SK-N-SH (cell line): ENCODE data around the gene ZNF674.
A peak's percentile ranks its signal among the peaks of the same experiment; 100 is the strongest.

Source experiments
- TF ChIP-seq, protein P1 (sequence below): fragments of 200-600 bp; sonication (generic); IDR thresholded peaks from 2 replicates; pipeline ENCODE4 v1.6.1; 2017; ENCODE audit warnings: antibody characterized with exemption, mild to moderate bottlenecking, moderate library complexity
- TF ChIP-seq, protein P2 (sequence below): IDR thresholded peaks from 2 replicates; pipeline ENCODE4; 2012

DNA sequence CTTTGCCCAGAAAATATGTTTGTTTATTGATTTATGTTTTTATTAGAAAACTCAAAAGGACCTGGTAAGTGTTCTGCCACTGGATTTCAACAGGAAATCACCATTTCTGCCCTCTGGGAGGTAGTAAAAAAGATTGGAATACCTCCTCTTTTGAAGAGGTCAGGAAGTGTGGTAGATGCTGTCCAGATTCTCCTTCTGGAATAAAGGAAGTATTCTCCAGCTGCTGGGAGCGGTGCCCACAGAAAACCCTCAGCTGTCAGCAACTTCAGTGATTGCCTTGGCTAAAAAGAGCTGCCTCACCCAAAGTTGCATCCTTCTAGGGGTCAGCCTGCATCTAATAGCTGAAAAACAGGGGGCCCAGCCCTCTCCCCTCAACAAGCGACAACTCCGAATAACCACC lies 13.8 kb upstream of the ZNF674 start:
- TF ChIP-seq, protein P1, sequence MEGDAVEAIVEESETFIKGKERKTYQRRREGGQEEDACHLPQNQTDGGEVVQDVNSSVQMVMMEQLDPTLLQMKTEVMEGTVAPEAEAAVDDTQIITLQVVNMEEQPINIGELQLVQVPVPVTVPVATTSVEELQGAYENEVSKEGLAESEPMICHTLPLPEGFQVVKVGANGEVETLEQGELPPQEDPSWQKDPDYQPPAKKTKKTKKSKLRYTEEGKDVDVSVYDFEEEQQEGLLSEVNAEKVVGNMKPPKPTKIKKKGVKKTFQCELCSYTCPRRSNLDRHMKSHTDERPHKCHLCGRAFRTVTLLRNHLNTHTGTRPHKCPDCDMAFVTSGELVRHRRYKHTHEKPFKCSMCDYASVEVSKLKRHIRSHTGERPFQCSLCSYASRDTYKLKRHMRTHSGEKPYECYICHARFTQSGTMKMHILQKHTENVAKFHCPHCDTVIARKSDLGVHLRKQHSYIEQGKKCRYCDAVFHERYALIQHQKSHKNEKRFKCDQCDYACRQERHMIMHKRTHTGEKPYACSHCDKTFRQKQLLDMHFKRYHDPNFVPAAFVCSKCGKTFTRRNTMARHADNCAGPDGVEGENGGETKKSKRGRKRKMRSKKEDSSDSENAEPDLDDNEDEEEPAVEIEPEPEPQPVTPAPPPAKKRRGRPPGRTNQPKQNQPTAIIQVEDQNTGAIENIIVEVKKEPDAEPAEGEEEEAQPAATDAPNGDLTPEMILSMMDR = no peak
- TF ChIP-seq, protein P2, sequence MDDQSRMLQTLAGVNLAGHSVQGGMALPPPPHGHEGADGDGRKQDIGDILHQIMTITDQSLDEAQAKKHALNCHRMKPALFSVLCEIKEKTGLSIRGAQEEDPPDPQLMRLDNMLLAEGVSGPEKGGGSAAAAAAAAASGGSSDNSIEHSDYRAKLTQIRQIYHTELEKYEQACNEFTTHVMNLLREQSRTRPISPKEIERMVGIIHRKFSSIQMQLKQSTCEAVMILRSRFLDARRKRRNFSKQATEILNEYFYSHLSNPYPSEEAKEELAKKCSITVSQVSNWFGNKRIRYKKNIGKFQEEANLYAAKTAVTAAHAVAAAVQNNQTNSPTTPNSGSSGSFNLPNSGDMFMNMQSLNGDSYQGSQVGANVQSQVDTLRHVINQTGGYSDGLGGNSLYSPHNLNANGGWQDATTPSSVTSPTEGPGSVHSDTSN = peak; percentile 37; the same call in 1 of the 2 replicates
